Fibroblast of peridontal ligament (primary cell): ENCODE results near the gene CNOT6.
A peak's percentile ranks its signal among the peaks of the same experiment; 100 is the strongest.
"Not testable (repeated sequence)": the region's sequence is repeated elsewhere in the genome, so short reads cannot be mapped to it uniquely, and the experiment has no call there.

ENCODE experiments used
- DNase-seq: peaks from one replicate; pipeline ENCODE4 v3.0.0-alpha.2; 2010; ENCODE audit errors: extremely low read depth

Gene CNOT6

DNA sequence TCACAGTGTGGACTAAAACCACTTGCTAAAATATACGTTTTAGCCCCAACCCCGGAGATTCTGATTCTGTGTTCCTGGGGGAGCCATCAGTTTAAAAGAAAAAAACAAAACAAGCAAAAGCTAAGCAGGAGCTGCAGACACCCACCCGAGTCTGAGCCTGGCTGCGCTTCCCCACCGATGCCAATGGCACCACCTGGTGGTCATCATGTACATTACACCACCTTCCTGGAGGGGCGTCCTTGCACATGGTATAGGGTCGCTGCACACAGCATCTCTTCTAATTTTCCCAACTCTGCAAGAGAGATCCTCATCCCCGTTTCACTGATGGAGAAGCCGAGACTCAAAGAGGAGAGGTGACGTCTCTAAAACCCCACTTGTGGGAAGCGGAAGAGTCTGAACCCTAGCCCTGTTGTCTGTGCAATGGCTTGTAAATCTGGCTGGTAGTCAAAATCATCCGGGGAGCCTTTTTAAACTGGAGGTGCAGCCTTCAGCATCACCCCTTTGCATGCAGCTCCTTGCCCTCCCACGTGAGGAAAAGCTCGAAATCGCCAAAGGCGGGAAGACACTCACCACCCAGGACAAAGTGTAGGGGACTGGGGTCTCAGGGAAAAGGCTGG, 23.1 kb upstream of the CNOT6 start:
- DNase-seq: peak; percentile 66

DNA sequence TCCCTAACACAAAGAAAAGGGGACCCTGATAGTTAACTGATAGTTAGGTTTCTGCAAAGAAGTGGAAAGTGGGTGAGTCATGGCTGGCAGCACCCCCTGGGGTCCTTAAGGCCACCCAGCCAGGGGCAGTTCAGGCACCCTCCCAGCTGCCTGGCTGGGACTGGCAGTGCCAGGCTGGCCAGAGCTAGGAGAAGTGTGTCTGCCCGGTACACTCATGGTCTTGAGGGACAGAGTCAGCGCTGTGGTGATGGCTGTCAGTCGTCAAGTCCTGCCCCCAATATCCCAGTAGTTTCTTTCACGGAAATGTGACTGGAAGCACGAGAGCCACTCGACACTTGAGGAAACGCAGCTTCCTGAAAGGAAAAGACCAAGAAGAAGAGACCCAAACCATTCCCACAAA, 22.3 kb upstream of the CNOT6 start:
- no peak for DNase-seq

DNA sequence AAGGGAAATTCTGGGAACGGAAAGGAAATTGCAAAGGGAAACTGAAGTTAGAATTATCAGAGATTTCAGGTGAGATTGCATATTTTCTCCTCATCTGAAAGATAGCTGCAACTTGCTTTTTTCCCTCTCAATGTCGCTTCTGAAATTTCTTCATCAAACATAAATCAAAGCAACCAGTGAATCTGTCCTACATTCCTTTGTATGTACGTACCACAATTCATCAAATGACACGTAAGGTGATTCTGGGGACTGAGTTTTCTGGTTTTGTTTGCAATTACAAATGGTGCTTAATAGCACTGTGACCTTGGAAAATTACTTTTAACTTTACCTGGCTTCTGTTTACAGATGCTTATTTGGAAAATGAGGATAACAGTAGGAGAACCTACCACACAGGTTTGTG, 21.9 kb upstream of the CNOT6 start:
- no peak for DNase-seq

DNA sequence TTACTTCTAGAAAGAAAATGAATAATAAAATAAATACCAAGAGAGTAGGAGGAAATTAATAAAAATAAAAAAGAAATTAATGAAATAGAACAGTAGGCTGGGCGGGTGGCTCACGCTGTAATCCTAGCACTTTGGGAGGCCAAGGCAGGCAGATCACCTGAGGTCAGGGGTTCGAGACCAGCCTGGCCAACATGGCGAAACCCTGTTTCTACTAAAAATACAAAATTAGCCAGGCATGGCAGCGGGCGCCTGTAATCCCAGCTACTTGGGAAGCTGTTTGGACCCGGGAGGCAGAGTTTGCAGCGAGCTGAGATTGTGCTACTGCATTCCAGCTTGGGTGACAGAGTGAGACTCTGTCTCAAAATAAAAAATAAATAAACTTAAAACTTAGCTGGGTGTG, 20.8 kb upstream of the CNOT6 start:
- DNase-seq: not testable (repeated sequence)

DNA sequence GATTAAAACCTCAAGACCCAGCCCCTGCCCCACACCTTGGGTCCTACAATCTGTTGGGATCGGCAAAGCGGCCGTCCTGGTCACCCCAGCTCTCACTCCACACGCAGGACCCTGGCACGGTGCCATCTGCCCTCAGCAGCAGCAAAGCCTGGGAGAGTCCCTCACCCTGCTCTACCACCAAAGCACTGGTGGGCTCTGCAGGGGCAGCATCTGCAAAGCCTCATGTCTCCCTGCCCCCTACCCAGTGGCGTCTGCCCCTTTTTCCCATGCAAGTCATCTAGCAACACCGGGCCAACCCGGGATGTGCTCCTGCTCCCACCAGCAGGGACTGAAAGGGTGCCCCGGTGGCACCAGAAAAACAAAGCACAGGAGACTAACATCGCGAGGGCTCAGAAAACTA, 19.6 kb upstream of the CNOT6 start:
- DNase-seq: no peak

DNA sequence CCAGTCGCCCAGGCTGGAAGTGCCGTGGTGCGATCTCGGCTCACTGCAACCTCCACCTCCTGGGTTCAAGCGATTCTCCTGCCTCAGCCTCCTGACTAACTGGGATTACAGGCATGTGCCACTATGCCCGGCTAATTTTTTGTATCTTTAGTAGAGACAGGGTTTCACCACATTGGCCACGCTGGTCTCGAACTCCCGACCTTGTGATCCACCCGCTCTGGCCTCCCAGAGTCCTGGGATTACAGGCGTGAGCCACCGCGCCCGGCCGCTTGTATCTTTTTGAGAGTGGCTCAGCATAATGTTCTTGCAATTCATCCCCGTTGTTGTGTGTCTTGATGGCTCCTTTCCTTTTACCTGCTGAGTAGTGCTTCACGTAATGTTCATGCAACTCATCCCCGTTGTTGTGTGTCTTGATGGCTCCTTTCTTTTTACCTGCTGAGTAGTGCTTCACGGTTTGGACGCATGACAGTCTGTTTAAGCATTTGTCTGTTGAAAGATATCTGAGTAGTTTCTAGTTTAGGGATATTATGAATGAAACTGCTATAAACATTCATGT, 18.1 kb upstream of the CNOT6 start:
- DNase-seq: not testable (repeated sequence)

DNA sequence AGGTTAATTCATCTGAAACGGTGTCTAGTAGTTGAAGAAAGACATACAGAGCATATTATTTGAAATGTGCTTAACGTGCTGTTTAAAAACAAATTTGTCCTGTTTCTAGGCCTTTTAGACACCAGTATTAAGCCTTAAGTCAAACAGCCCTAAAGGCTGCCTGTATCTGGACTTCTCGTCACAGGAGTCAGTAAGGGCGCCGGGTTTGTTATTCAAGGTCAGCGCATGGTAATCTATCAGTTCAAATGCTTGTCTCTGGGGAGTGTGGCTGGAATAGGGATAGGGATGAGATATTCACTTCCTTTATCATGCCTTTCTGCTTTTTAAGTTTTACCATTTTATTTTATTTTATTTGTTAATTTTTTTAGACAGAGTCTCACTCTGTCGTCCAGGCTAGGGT, 9.4 kb upstream of the CNOT6 start:
- no peak for DNase-seq

DNA sequence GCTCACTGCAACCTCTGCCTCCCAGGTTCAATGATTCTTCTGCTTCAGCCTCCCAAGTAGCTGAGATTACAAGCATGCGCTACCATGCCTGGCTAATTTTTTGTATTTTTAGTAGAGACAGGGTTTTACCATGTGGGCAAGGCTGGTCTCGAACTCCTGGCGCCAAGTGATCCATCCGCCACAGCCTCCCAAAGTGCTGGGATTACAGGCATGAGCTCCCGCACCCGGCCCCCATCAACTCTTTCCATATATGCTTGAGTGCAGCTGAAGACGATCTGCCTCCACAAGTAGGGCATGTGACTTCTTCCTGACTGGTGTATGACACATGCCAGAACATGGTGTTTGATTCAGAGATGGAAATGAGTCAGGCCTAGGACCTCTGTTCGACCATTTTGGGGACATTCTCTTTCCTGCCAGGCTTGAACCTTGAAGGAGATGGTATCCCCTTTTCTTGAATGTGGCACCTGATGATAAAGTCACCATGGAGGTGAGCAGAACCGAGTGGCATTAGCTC, 7.5 kb upstream of the CNOT6 start:
- no peak for DNase-seq

DNA sequence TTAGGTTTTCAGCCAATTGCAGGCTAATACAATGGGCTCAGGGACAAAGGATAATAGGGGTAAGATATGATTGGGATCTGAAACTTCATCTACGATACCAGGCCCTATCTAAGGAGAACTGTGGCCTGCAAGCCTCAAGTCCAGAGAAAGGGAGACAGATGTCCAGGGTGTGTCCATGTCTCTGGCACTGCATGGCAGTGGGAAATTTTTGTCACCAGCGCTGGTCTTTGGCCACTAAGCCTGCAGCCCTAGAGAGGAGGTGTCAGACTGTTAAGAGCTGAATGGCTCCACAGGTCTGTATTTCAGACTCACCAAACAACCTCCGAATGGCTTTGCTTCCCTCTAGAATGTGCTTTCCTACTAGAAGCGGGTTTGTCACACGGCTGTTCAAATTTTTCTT, 6.6 kb upstream of the CNOT6 start:
- DNase-seq: no peak

DNA sequence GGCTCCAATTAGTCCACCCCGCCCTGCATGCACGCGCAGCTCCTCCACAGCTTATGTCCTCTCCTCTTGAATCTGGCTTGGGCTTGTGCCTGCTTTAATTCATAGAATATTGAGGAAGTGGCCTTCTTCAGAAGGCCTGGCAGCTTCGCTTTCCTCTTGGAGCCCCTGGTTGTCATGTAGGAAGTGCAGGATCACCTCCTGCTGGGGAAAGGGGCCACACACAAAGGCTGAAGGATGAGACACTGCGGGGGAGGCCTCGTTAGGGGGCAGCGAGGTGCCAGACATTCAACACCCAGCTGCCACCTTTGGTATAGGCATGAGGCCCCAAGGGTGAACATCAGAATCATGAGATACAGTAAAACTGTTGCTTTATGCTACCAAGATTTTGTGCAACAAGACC, 2.7 kb upstream of the CNOT6 start:
- no peak for DNase-seq

DNA sequence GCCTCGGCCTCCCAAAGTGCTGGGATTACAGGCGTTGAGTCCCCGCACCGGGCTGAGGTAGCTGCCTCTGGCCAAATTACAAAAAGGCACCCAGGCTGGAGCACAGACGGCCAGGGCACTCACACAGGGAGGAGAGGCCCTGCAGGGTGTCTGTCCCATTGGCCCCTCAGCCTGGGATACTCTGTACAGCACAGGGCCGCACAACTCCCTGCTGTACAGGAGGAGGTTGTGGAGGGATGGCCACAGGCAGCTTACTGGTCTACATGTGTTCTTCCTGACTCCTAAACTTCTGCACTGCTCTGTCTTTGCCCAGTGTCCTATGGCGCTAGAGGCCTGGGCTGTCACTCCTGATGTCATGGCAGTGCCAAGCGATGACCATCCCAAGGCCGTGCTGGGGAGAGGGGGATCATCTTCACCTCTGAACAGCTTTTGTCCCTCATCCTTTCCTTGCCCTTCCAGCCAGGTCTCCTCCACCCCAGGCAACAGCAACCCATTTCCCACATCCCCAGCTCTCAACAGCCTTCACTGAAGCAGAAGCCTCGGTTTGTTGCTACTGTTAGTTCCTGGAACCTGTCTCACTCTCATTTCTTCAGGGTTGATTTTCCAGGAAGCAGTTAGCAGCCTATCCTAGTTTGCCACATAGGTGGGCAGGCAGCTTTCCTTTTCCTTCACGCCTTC, 1.8 kb upstream of the CNOT6 start:
- no peak for DNase-seq

DNA sequence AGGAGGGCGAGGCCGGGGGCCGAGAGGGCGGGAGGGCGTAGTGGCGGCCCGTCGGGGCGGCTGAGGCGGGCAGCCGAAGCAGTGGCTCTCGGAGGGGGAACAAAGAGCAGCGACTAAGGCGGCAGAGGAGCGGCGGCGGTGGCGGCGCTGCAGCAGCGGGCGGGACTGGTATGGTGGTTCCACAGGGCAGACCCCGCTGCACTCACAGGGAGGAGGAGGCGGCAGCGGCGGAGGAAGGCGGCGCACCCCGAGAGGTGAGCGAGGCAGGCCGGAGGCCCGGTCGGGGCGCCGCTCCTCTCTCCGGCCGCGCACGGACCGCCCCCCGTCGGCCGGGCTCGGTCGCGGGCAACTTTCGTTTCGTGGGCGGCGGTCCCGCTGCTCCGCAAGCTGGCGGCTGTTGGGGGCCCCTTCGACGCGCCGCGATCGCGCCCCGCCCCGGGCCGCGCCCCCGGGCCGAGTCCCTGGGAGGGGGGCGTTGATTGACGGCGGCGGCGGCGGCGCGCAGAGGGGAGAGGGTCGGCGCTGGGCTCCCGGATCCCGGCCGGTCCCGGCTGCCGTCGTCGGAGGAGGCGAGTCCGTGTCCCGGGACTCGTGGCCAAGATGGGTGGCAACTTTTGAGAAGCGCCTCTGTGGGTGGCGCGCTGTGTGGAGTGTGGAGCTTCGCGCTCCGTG, 467 bp downstream of the CNOT6 start:
- DNase-seq: peak; percentile 31

DNA sequence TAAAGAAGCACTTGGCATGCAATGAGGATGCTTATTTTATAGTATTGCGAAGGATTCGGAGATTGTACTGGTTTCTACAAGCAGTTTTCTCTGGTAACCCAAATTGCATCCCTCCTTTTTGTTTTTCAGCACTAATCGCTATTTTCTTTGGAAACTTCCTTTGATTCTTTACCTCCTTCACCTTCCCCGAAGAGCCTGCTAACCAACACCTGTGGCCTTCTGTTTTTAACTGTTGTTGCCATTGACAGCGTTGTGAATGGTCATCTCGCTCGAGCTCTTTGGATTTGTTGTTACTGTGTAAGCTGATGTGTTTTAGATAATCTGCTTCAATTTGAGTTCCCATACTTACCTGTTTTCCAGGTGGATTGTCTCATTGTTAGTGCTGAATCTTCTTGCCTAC, 1.1 kb downstream of the CNOT6 start:
- no peak for DNase-seq

DNA sequence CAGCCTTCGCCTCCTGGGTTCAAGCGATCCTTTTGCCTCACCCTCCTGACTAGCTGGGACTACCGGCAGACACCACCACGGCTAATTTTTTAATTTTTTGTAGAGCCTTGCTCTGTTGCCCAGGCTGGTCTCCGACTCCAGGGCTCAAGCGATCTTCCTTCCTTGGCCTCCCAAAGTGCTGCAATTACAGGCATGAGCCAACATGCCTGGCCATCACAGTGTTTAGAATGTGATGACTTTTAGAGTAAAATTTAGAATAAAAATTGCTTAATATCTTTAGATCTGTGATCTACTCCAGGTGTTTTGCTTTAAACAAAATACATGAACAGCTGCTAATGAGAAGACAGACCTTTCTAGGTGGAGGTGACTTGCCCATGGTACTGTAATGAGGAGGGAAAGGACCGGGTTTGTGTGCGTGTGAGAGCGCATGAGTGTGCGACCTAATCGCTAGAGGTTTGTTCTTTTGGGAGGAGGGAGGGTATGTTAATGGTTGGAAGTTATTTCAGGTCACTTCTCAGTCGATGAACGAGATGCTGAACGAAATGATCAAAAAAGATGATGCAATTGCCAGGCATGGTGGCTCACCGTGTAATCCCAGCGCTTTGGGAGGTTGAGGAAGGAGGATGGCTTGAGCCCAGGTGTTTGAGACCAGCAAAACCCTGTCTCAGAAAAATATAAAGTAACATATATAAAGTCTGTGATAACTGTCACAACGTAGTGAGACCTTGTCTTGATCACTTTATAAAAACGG, 2.0 kb downstream of the CNOT6 start:
- no peak for DNase-seq

DNA sequence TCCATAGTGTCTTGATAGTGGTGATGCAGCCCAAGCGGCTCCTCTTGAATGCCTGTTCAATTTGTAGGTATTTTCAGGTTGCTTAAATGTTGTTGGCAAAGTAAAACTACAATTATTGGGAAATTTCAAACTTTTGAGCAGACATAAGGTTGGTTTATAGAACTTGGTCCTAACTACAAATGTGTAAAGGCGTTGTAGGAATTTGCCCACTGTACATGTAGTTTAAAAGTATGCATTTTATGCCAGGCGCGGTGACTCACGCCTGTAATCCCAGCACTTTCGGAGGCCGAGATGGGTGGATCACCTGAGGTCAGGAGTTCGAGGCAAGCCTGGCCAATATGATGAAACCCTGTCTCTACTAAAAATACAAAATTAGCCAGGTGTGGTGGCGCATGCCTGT, 2.6 kb downstream of the CNOT6 start:
- not testable (repeated sequence) for DNase-seq

DNA sequence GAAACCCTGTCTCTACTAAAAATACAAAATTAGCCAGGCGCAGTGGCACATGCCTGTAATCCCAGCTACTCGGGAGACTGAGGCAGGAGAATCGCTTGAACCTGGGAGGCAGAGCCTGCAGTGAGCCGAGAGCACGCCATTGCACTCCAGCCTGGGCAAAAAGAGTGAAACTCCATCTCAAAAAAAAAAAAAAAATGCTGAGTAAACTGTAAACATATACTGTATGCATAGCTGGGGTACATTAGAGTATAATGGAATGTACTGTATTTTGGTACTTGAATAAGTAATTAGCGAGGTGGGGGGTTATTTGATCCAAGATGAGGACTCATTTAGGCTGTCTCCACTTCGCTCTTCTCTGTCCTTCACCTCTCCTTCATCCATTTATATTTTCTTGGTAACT, 3.7 kb downstream of the CNOT6 start:
- DNase-seq: not testable (repeated sequence)

DNA sequence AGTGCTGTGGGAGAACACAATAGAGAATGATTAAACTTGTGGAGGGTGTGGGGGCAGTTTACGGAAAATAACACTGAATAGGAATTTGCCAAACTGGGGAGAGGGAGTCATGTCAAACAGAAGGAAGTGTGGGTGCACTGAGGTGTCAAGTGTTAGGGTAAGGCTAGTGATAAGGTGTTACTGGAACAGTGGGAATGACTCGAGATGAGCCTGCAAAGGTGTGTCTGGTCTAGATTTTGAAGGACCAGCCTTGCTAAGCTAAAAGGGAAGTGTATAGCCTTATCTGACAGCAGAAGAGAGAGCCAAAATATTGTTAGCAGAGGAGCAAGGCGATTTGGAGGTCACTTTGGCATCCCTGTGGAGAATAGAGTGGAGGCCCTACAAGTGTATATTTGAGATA, 4.2 kb downstream of the CNOT6 start:
- DNase-seq: no peak

DNA sequence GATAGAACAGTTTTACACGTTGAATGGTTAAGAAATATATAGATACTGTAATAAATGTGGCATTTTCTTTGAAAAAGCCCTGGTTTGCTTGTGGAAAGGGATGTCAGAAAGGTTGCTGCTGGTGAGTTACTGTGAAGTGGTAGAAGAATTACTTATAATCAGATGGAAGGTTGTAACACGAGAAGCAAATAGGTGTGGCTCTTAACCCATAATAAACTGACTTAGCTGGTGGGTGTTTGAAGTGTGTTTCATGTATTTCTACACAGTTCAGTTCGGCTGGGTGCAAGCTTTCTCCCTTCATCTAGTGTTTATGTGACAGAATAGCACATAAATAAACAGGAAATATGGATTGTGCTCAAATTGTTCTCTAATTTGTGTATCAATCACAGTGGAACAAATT, 5.5 kb downstream of the CNOT6 start:
- DNase-seq: no peak

DNA sequence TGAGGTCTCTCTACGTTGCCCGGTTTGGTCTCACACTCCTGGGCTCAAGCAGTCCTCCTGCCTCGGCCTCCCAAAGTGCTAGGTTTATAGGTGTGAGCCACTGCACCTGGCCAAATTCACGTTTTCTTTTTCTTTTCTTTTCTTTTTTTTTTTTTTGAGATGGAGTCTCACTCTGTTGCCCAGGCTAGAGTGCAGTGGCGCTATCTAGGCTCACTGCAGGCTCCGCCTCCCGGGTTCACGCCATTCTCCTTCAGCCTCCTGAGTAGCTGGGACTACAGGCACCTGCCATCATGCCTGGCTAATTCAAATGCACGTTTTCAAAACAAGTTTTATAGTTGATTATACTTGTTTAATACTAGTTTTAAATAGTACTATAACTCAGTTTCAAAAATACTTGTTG, 6.1 kb downstream of the CNOT6 start:
- DNase-seq: not testable (repeated sequence)

DNA sequence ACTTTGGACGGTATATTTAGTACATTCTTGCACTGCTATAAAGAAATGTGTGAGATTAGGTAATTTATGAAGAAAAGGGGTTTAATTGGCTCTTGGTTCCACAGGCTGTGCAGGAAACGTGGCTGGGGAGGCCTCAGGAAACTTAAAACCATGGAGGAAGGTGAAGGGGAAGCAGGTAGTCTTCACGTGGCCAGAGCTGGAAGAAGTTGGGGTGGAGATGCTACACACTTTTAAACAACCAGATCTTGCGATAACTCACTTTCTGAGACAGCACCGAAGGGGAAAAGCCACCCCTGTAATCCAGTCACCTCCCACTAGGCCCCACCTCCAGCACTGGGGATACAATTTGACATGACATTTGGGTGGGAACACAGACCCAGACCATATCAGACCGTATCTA, 13.5 kb downstream of the CNOT6 start:
- no peak for DNase-seq

DNA sequence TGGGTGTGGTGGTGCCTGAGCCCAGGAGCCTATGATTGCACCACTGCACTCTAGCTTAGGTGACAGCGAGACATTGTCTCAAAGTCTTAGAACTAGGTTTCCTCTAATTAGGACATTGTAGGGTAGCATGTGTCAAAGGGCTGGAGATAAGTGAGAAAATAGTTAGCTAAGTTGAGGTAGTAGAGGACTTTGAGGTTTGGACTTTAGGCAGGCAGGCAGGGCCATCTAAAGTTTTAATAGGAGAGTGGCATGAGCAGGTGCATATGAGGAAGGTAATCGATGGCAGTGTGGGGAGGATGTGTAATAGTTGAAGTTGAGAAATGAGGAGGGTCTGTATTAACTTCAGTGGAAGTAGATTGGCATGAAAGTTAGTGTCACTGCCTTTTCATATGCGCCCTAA, 21.1 kb downstream of the CNOT6 start:
- DNase-seq: no peak

DNA sequence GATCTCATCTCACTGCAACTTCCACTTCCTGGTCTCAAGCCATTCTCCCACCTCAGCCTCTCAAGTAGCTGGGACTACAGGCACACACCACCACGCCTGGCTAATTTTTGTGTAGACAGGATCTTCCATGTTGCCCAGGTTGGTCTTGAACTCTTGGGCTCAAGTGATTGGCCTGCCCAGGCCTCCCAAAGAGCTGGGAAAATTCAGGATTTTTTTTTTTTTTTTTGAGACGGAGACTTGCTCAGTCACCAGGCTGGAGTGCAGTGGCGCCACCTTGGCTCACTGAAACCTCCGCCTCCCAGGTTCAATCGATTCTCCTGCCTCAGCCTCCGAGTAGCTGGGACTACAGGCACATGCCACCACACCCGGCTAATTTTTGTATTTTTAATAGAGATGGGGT, 21.8 kb downstream of the CNOT6 start:
- not testable (repeated sequence) for DNase-seq
